H9 (cell line): ENCODE results near the gene MZB1. TPM values are rescaled to one million over a fixed set of nuclear protein-coding genes. Genes with fewer than 3 reads are reported as not detected.
A peak's percentile ranks its signal among the peaks of the same experiment; 100 is the strongest.

ENCODE experiments used
- DNase-seq: peaks from one replicate; pipeline ENCODE4 v3.0.0-alpha.2; 2017
- H2AFZ ChIP-seq: one replicate; pipeline ENCODE4 v1.6.1; 2013; ENCODE audit warnings: mild to moderate bottlenecking, low read length, control low read depth, moderate library complexity
- H2AK5ac ChIP-seq: 2 replicates; pipeline ENCODE4 v1.6.1; 2013; ENCODE audit warnings: low read length, control low read depth, mixed read lengths; ENCODE audit not compliant: insufficient read length
- H2BK120ac ChIP-seq: one replicate; pipeline ENCODE4 v1.6.1; 2013; ENCODE audit warnings: low read depth, mild to moderate bottlenecking, low read length, control low read depth, inconsistent platforms; ENCODE audit not compliant: poor library complexity, severe bottlenecking
- H2BK12ac ChIP-seq: 2 replicates; pipeline ENCODE4 v1.6.1; 2013; ENCODE audit warnings: low read length, control low read depth, mixed read lengths, low read depth; ENCODE audit not compliant: insufficient read length
- H2BK15ac ChIP-seq: 2 replicates; pipeline ENCODE4 v1.6.1; 2013; ENCODE audit warnings: low read depth, low read length, control low read depth
- H2BK20ac ChIP-seq: one replicate; pipeline ENCODE4 v1.6.1; 2013; ENCODE audit warnings: low read depth, mild to moderate bottlenecking, low read length, control low read depth, inconsistent platforms; ENCODE audit not compliant: poor library complexity, severe bottlenecking
- H2BK5ac ChIP-seq: 2 replicates; pipeline ENCODE4 v1.6.1; 2013; ENCODE audit warnings: low read length, control low read depth, mixed read lengths; ENCODE audit not compliant: insufficient read length
- H3K14ac ChIP-seq: 2 replicates; pipeline ENCODE4 v1.6.1; 2013; ENCODE audit warnings: low read length, control low read depth; ENCODE audit not compliant: insufficient read depth
- H3K18ac ChIP-seq: 2 replicates; pipeline ENCODE4 v1.6.1; 2013; ENCODE audit warnings: low read depth, mild to moderate bottlenecking, mixed read lengths, low read length, control low read depth; ENCODE audit not compliant: insufficient read length
- H3K23ac ChIP-seq: 2 replicates; pipeline ENCODE4 v1.6.1; 2013; ENCODE audit warnings: low read length, control low read depth, mixed read lengths, low read depth; ENCODE audit not compliant: insufficient read length
- H3K23me2 ChIP-seq: 2 replicates; pipeline ENCODE4 v1.6.1; 2013; ENCODE audit warnings: low read depth, mild to moderate bottlenecking, mixed read lengths, low read length, control low read depth; ENCODE audit not compliant: insufficient read length, poor library complexity, severe bottlenecking
- H3K27ac ChIP-seq: 2 replicates; pipeline ENCODE4 v1.5.1; 2013; ENCODE audit warnings: low read length, control low read depth, mixed read lengths, low read depth; ENCODE audit not compliant: insufficient read length
- H3K27me3 ChIP-seq: 2 replicates; pipeline ENCODE4 v1.6.1; 2013; ENCODE audit warnings: low read length, control low read depth, inconsistent platforms; ENCODE audit not compliant: insufficient read depth
- H3K4ac ChIP-seq: 2 replicates; pipeline ENCODE4 v1.6.1; 2013; ENCODE audit warnings: low read depth, mild to moderate bottlenecking, control low read depth, inconsistent platforms, low read length, moderate library complexity
- H3K4me1 ChIP-seq: 2 replicates; pipeline ENCODE4 v1.6.1; 2013; ENCODE audit warnings: low read length, control low read depth, inconsistent platforms; ENCODE audit not compliant: insufficient read depth
- H3K4me2 ChIP-seq: 2 replicates; pipeline ENCODE4 v1.6.1; 2013; ENCODE audit warnings: low read length, control low read depth, mixed read lengths; ENCODE audit not compliant: insufficient read length, insufficient read depth
- H3K56ac ChIP-seq: 2 replicates; pipeline ENCODE4 v1.6.1; 2013; ENCODE audit warnings: low read depth, mild to moderate bottlenecking, mixed read lengths, low read length, control low read depth; ENCODE audit not compliant: insufficient read length
- H3K79me1 ChIP-seq: 2 replicates; pipeline ENCODE4 v1.6.1; 2013; ENCODE audit warnings: low read depth, mild to moderate bottlenecking, moderate library complexity, low read length, control low read depth, inconsistent platforms; ENCODE audit not compliant: insufficient read depth, poor library complexity, severe bottlenecking
- H3K79me2 ChIP-seq: 2 replicates; pipeline ENCODE4 v1.6.1; 2013; ENCODE audit warnings: low read length, control low read depth, inconsistent platforms; ENCODE audit not compliant: insufficient read depth
- H3K9ac ChIP-seq: 2 replicates; pipeline ENCODE4 v1.6.1; 2013; ENCODE audit warnings: low read length, control low read depth, mixed read lengths; ENCODE audit not compliant: insufficient read length; ENCODE audit errors: extremely low read depth
- H3K9me3 ChIP-seq: one replicate; pipeline ENCODE4 v1.6.1; 2013; ENCODE audit warnings: low read depth, low read length, inconsistent platforms; ENCODE audit not compliant: control insufficient read depth
- H3T11ph ChIP-seq: one replicate; pipeline ENCODE4 v1.6.1; 2013; ENCODE audit warnings: mild to moderate bottlenecking, low read length, control low read depth, inconsistent platforms
- H4K20me1 ChIP-seq: one replicate; pipeline ENCODE4 v1.6.1; 2013; ENCODE audit not compliant: control insufficient read depth, insufficient read length, insufficient read depth
- H4K5ac ChIP-seq: 2 replicates; pipeline ENCODE4 v1.6.1; 2013; ENCODE audit warnings: low read depth, mild to moderate bottlenecking, mixed read lengths, low read length, control low read depth; ENCODE audit not compliant: insufficient read length
- H4K8ac ChIP-seq: replicated peaks from 2 replicates; pipeline ENCODE4 v1.6.1; 2013; ENCODE audit warnings: low read length, control low read depth, mixed read lengths, low read depth; ENCODE audit not compliant: insufficient read length
- H4K91ac ChIP-seq: 2 replicates; pipeline ENCODE4 v1.6.1; 2013; ENCODE audit warnings: low read depth, mild to moderate bottlenecking, moderate library complexity, mixed read lengths, low read length, control low read depth; ENCODE audit not compliant: insufficient read length
- H3K27ac Mint-ChIP-seq, 3 experiments: 2 replicates in 2 of 3; 3 replicates in 1 of 3; pipeline ENCODE4 v1.8.0; 2020 to 2021; ENCODE audit warnings: mixed read lengths in 3 of 3, mild to moderate bottlenecking in 1 of 3, moderate library complexity in 1 of 3
- H3K27me3 Mint-ChIP-seq: 2 replicates; pipeline ENCODE4 v1.8.0; 2021; ENCODE audit warnings: low read depth, mild to moderate bottlenecking, moderate library complexity, mixed read lengths
- H3K36me3 Mint-ChIP-seq, 3 experiments: 2 replicates in 2 of 3; 3 replicates in 1 of 3; pipeline ENCODE4 v1.8.0; 2020 to 2021; ENCODE audit warnings: low read depth in 3 of 3, mixed read lengths in 3 of 3; ENCODE audit not compliant: insufficient read depth in 1 of 3
- H3K4me1 Mint-ChIP-seq, 2 experiments: 2 replicates each; pipeline ENCODE4 v1.8.0; 2020; ENCODE audit warnings: mixed read lengths in 2 of 2
- H3K4me3 Mint-ChIP-seq, 2 experiments: 2 replicates in 1 of 2; 3 replicates in 1 of 2; pipeline ENCODE4 v1.8.0; 2020 to 2021; ENCODE audit warnings: mild to moderate bottlenecking in 2 of 2, mixed read lengths in 2 of 2, moderate library complexity in 1 of 2
- H3K9me3 Mint-ChIP-seq, 2 experiments: 2 replicates in 1 of 2; 3 replicates in 1 of 2; pipeline ENCODE4 v1.8.0; 2020; ENCODE audit warnings: mild to moderate bottlenecking in 2 of 2, mixed read lengths in 2 of 2, moderate library complexity in 1 of 2
- CTCF ChIP-seq: fragments of 200-600 bp; sonication (generic); conservative IDR thresholded peaks from 3 replicates; pipeline ENCODE4 v1.8.0; 2021; ENCODE audit warnings: antibody characterized with exemption, mild to moderate bottlenecking
- WGBS: extraction: QIAGEN DNeasy Blood & Tissue Kit; methylation state at CpG from one replicate; pipeline ENCODE4 v1.1.7; 2013; ENCODE audit warnings: missing lambda C conversion rate, low lambda C conversion rate, mixed read lengths; ENCODE audit not compliant: insufficient read length; ENCODE audit errors: extremely low coverage; 5-methylcytosine and 5-hydroxymethylcytosine counted together
- total RNA-seq: library from RNA; stranded (reverse); gene quantifications from 2 replicates; pipeline ENCODE4 v1.2.1, GENCODE V29; 2021

The MZB1 gene
- total RNA-seq, 1 experiment from 2014 or later: 0.31 TPM

- Histone ChIP-seq H3K23me2 (no peaks in the 10 kb centered on the region), H3K23ac (no peak overlapping the region)
Measured at GRCh38 chr5:139419226-139420192, 29.8 kb upstream of the MZB1 start.

More at GRCh38 chr5:139419226-139420192, 29.8 kb upstream of the MZB1 start:
- no peak overlapping the region for H2AK5ac ChIP-seq
- H3K9me3 Mint-ChIP-seq: no peaks in the 10 kb centered on the region
- no peak overlapping the region for H2AFZ ChIP-seq
- no peak overlapping the region for H2BK20ac ChIP-seq
- no peaks in the 10 kb centered on the region for H3K79me2 ChIP-seq
- H3K27ac Mint-ChIP-seq: peak overlapping the region in 1 of 3 experiments; percentile 1; a peak in 1 of 7 replicates
- no peaks in the 10 kb centered on the region for H4K20me1 ChIP-seq
- no peak overlapping the region for H3T11ph ChIP-seq
- H2BK5ac ChIP-seq: no peak overlapping the region
- no peak overlapping the region for H3K9ac ChIP-seq
- no peak overlapping the region for H3K4me2 ChIP-seq
- no peaks in the 10 kb centered on the region for H3K4me1 ChIP-seq
- WGBS: no CpG with 5 or more reads among the region's 9 CpGs
- peaks cover 0 to 52% (median 43%) of the 10 kb centered on the region in 3 experiments; a peak in 6 of 7 replicates for H3K36me3 Mint-ChIP-seq
- H3K27ac ChIP-seq: no peak overlapping the region
- no peak overlapping the region for H3K14ac ChIP-seq
- TF ChIP-seq CTCF: no peak
- no peaks in the 10 kb centered on the region for H3K9me3 ChIP-seq
- no peak overlapping the region for H2BK120ac ChIP-seq
- no peak overlapping the region for H3K18ac ChIP-seq
- no peak overlapping the region; a peak in 1 of 5 replicates for H3K4me3 Mint-ChIP-seq
- H3K56ac ChIP-seq: no peak overlapping the region
- peaks cover 15 to 25% of the 10 kb centered on the region in 2 experiments for H3K4me1 Mint-ChIP-seq
- no peaks in the 10 kb centered on the region for H3K79me1 ChIP-seq
- no peak overlapping the region for H2BK15ac ChIP-seq
- no peaks in the 10 kb centered on the region for H3K27me3 ChIP-seq
- DNase-seq: no peak
- no peak overlapping the region for H4K8ac ChIP-seq
- no peak overlapping the region for H4K5ac ChIP-seq
- no peak overlapping the region for H2BK12ac ChIP-seq
- no peak overlapping the region for H4K91ac ChIP-seq
- H3K4ac ChIP-seq: no peak overlapping the region
- peaks cover 1% of the 10 kb centered on the region for H3K27me3 Mint-ChIP-seq
